ENCODE measurements around the gene KSR1.

Gene KSR1

GRCh38 chr17:27453471-27453870 is 2.8 kb upstream of the KSR1 start:
- H3K9me3 Mint-ChIP-seq: no peaks in the 10 kb centered on the region
- no peak overlapping the region for H3K27ac Mint-ChIP-seq
- H3K27me3 Mint-ChIP-seq (ENCODE audit: low read depth): peaks cover 2% of the 10 kb centered on the region
- H3K36me3 Mint-ChIP-seq (ENCODE audit: low read depth): no peaks in the 10 kb centered on the region
- DNase-seq (ENCODE audit: low spot score): no peak
- H3K4me1 Mint-ChIP-seq (ENCODE audit: low read depth): peaks cover 17% of the 10 kb centered on the region
- H3K4me3 Mint-ChIP-seq: no peak overlapping the region

GRCh38 chr17:27454089-27454488 is 2.2 kb upstream of the KSR1 start:
- Mint-ChIP-seq H3K36me3 (ENCODE audit: low read depth) (no peaks in the 10 kb centered on the region), H3K27me3 (ENCODE audit: low read depth) (no peaks in the 10 kb centered on the region), H3K4me1 (ENCODE audit: low read depth) (peaks cover 21% of the 10 kb centered on the region), H3K27ac (no peak overlapping the region), H3K4me3 (no peak overlapping the region), H3K9me3 (no peaks in the 10 kb centered on the region)
- no peak for DNase-seq (ENCODE audit: low spot score)

- Mint-ChIP-seq H3K27ac (no peak overlapping the region), H3K4me1 (ENCODE audit: low read depth) (peaks cover 28% of the 10 kb centered on the region), H3K27me3 (ENCODE audit: low read depth) (no peaks in the 10 kb centered on the region), H3K36me3 (ENCODE audit: low read depth) (no peaks in the 10 kb centered on the region), H3K4me3 (peak overlapping the region; percentile 18), H3K9me3 (no peaks in the 10 kb centered on the region)
- DNase-seq (ENCODE audit: low spot score): no peak
Observed at GRCh38 chr17:27455236-27455913, 873 bp upstream of the KSR1 start.

GRCh38 chr17:27456681-27457359 is 572 bp downstream of the KSR1 start:
- Mint-ChIP-seq H3K27ac (peak overlapping the region; percentile 78), H3K4me3 (peak overlapping the region; percentile 86), H3K36me3 (ENCODE audit: low read depth) (no peaks in the 10 kb centered on the region), H3K4me1 (ENCODE audit: low read depth) (peaks cover 33% of the 10 kb centered on the region), H3K27me3 (ENCODE audit: low read depth) (no peaks in the 10 kb centered on the region), H3K9me3 (no peaks in the 10 kb centered on the region)
- DNase-seq (ENCODE audit: low spot score): no peak

- no peak for DNase-seq (ENCODE audit: low spot score)
- no peaks in the 10 kb centered on the region for H3K27me3 Mint-ChIP-seq (ENCODE audit: low read depth)
- H3K9me3 Mint-ChIP-seq: no peaks in the 10 kb centered on the region
- peaks cover 37% of the 10 kb centered on the region for H3K4me1 Mint-ChIP-seq (ENCODE audit: low read depth)
- peak overlapping the region; percentile 78 for H3K27ac Mint-ChIP-seq
- peak overlapping the region; percentile 86 for H3K4me3 Mint-ChIP-seq
- no peaks in the 10 kb centered on the region for H3K36me3 Mint-ChIP-seq (ENCODE audit: low read depth)
Observed at GRCh38 chr17:27457360-27457715, 1.1 kb downstream of the KSR1 start.

- DNase-seq (ENCODE audit: low spot score): no peak
- peak overlapping the region; percentile 86 for H3K4me3 Mint-ChIP-seq
- peak overlapping the region; percentile 78 for H3K27ac Mint-ChIP-seq
- H3K36me3 Mint-ChIP-seq (ENCODE audit: low read depth): no peaks in the 10 kb centered on the region
- H3K27me3 Mint-ChIP-seq (ENCODE audit: low read depth): no peaks in the 10 kb centered on the region
- H3K9me3 Mint-ChIP-seq: no peaks in the 10 kb centered on the region
- peaks cover 40% of the 10 kb centered on the region for H3K4me1 Mint-ChIP-seq (ENCODE audit: low read depth)
Observed at GRCh38 chr17:27457731-27458523, 1.7 kb downstream of the KSR1 start.

- no peak for DNase-seq (ENCODE audit: low spot score)
Observed at GRCh38 chr17:27458524-27458908, 2.3 kb downstream of the KSR1 start.

GRCh38 chr17:27459433-27459832 is 3.2 kb downstream of the KSR1 start:
- Mint-ChIP-seq H3K27ac (no peak overlapping the region), H3K36me3 (ENCODE audit: low read depth) (no peaks in the 10 kb centered on the region), H3K4me3 (no peak overlapping the region), H3K9me3 (no peaks in the 10 kb centered on the region), H3K27me3 (ENCODE audit: low read depth) (no peaks in the 10 kb centered on the region), H3K4me1 (ENCODE audit: low read depth) (peaks cover 55% of the 10 kb centered on the region)
- DNase-seq (ENCODE audit: low spot score): no peak

More at GRCh38 chr17:27458524-27458908, 2.3 kb downstream of the KSR1 start:
- Mint-ChIP-seq H3K9me3 (no peaks in the 10 kb centered on the region), H3K4me3 (peak overlapping the region; percentile 86), H3K27me3 (ENCODE audit: low read depth) (no peaks in the 10 kb centered on the region), H3K36me3 (ENCODE audit: low read depth) (no peaks in the 10 kb centered on the region), H3K4me1 (ENCODE audit: low read depth) (peaks cover 46% of the 10 kb centered on the region), H3K27ac (no peak overlapping the region)

GRCh38 chr17:27460196-27460725 is 4.0 kb downstream of the KSR1 start:
- Mint-ChIP-seq H3K27ac (no peak overlapping the region), H3K27me3 (ENCODE audit: low read depth) (no peaks in the 10 kb centered on the region), H3K4me3 (no peak overlapping the region), H3K9me3 (no peaks in the 10 kb centered on the region), H3K36me3 (ENCODE audit: low read depth) (no peaks in the 10 kb centered on the region), H3K4me1 (ENCODE audit: low read depth) (peaks cover 56% of the 10 kb centered on the region)
- no peak for DNase-seq (ENCODE audit: low spot score)

GRCh38 chr17:27461192-27461859 is 5.1 kb downstream of the KSR1 start:
- no peaks in the 10 kb centered on the region for H3K36me3 Mint-ChIP-seq (ENCODE audit: low read depth)
- H3K4me1 Mint-ChIP-seq (ENCODE audit: low read depth): peaks cover 62% of the 10 kb centered on the region
- H3K9me3 Mint-ChIP-seq: no peaks in the 10 kb centered on the region
- no peaks in the 10 kb centered on the region for H3K27me3 Mint-ChIP-seq (ENCODE audit: low read depth)
- DNase-seq (ENCODE audit: low spot score): no peak
- H3K27ac Mint-ChIP-seq: no peak overlapping the region
- H3K4me3 Mint-ChIP-seq: no peak overlapping the region

- no peaks in the 10 kb centered on the region for H3K36me3 Mint-ChIP-seq (ENCODE audit: low read depth)
- no peak for DNase-seq (ENCODE audit: low spot score)
- peaks cover 70% of the 10 kb centered on the region for H3K4me1 Mint-ChIP-seq (ENCODE audit: low read depth)
- no peaks in the 10 kb centered on the region for H3K27me3 Mint-ChIP-seq (ENCODE audit: low read depth)
- no peak overlapping the region for H3K27ac Mint-ChIP-seq
- H3K4me3 Mint-ChIP-seq: no peak overlapping the region
- no peaks in the 10 kb centered on the region for H3K9me3 Mint-ChIP-seq
Observed at GRCh38 chr17:27462149-27462548, 5.9 kb downstream of the KSR1 start.

- Mint-ChIP-seq H3K36me3 (ENCODE audit: low read depth) (no peaks in the 10 kb centered on the region), H3K4me3 (no peak overlapping the region)
Observed at GRCh38 chr17:27462714-27463113, 6.5 kb downstream of the KSR1 start.

GRCh38 chr17:27463235-27463677 is 7.0 kb downstream of the KSR1 start:
- no peak overlapping the region for H3K27ac Mint-ChIP-seq

More at GRCh38 chr17:27462714-27463113, 6.5 kb downstream of the KSR1 start:
- Mint-ChIP-seq H3K27ac (no peak overlapping the region), H3K27me3 (ENCODE audit: low read depth) (no peaks in the 10 kb centered on the region), H3K9me3 (no peaks in the 10 kb centered on the region), H3K4me1 (ENCODE audit: low read depth) (peaks cover 70% of the 10 kb centered on the region)
- DNase-seq (ENCODE audit: low spot score): no peak

More at GRCh38 chr17:27463235-27463677, 7.0 kb downstream of the KSR1 start:
- H3K36me3 Mint-ChIP-seq (ENCODE audit: low read depth): no peaks in the 10 kb centered on the region
- peaks cover 67% of the 10 kb centered on the region for H3K4me1 Mint-ChIP-seq (ENCODE audit: low read depth)
- peak overlapping the region; percentile 31 for H3K4me3 Mint-ChIP-seq
- H3K27me3 Mint-ChIP-seq (ENCODE audit: low read depth): no peaks in the 10 kb centered on the region
- H3K9me3 Mint-ChIP-seq: no peaks in the 10 kb centered on the region
- DNase-seq (ENCODE audit: low spot score): no peak

All from T-helper 2 cell treated with Interferon-gamma antibody and Interleukin-4, amounts not matched to agents 5 μg/mL and 100 μg/mL, for 36 hours (primary cell).